GM12878 (cell line): ENCODE measurements around the gene DPP3. TPM values are rescaled to one million over a fixed set of nuclear protein-coding genes. Genes with fewer than 3 reads are reported as not detected.

Experiments
- ATAC-seq: fragments of 200-7000 bp; cut with Tn5 transposase; 3 replicates; pipeline ENCODE4 v1.9.1; 2020; ENCODE audit warnings: mild to moderate bottlenecking, moderate library complexity
- BruUV-seq: library from RNA; stranded (reverse); fragments of 400-500 nt; replicated peaks from 2 replicates; lab custom pipeline; 2021; lab: Mats Ljungman, UMichigan
- CTCF ChIA-PET: fragments of 300-600 bp; sonication (Branson Sonifier 250); formaldehyde crosslinking; extraction: SDS; loops from one replicate; lab custom pipeline; 2021; ENCODE audit warnings: inconsistent platforms; lab: Yijun Ruan, JAX
- POLR2A ChIA-PET: fragments of 350-600 bp; formaldehyde crosslinking; extraction: SDS; loops from one replicate; lab custom pipeline; 2021; ENCODE audit warnings: inconsistent platforms; lab: Charles Lee
- RAD21 ChIA-PET: fragments of 300-600 bp; sonication (Branson Sonifier 250); formaldehyde crosslinking; loops from one replicate; lab custom pipeline; 2023; ENCODE audit warnings: antibody characterized with exemption; ENCODE audit not compliant: unreplicated experiment; lab: Charles Lee
- SMC1A ChIA-PET: fragments of 300-600 bp; sonication (Branson Sonifier 250); formaldehyde crosslinking; loops from one replicate; lab custom pipeline; 2023; ENCODE audit not compliant: unreplicated experiment, uncharacterized antibody; lab: Charles Lee
- DNase-seq: peaks from one replicate; pipeline ENCODE4 v3.0.0-alpha.2; 2011; ENCODE audit warnings: low read depth, low spot score
- FAIRE-seq: peaks from 3 replicates; lab custom pipeline; 2011; peaks lifted over from hg19 to GRCh38; lab: Jason Lieb, UNC
- H2AFZ ChIP-seq: 2 replicates; pipeline ENCODE4 v1.6.0; 2011; ENCODE audit warnings: low read depth, low read length, control low read depth; ENCODE audit not compliant: control insufficient read depth
- H3K27ac ChIP-seq: 2 replicates; pipeline ENCODE4 v1.5.1; 2011; ENCODE audit warnings: control low read depth; ENCODE audit not compliant: control insufficient read depth, insufficient read depth
- H3K27me3 ChIP-seq, 2 experiments: replicated peaks in 1 of 2; 2 replicates each; pipeline versions ENCODE4 v1.6.0 to v1.6.1; 2011; ENCODE audit warnings: low read length in 1 of 2; ENCODE audit not compliant: control insufficient read depth in 2 of 2, insufficient read depth in 2 of 2
- H3K36me3 ChIP-seq, 2 experiments: 2 replicates each; pipeline ENCODE4 v1.5.1; 2011; ENCODE audit warnings: low read length in 1 of 2; ENCODE audit not compliant: control insufficient read depth in 2 of 2, insufficient read depth in 2 of 2
- H3K4me1 ChIP-seq: 2 replicates; pipeline ENCODE4 v1.6.1; 2011; ENCODE audit warnings: mild to moderate bottlenecking, low read length, moderate library complexity, mixed read lengths; ENCODE audit not compliant: control insufficient read depth, insufficient read depth
- H3K4me2 ChIP-seq: 2 replicates; pipeline ENCODE4 v1.6.0; 2011; ENCODE audit warnings: control low read depth; ENCODE audit not compliant: control insufficient read depth, insufficient read depth
- H3K4me3 ChIP-seq: fragments of 200-600 bp; sonication (generic); 2 replicates; pipeline ENCODE4 v1.5.1; 2016
- H3K79me2 ChIP-seq: 2 replicates; pipeline ENCODE4 v1.6.0; 2011; ENCODE audit warnings: low read length; ENCODE audit not compliant: control insufficient read depth, insufficient read depth
- H3K9ac ChIP-seq: 2 replicates; pipeline ENCODE4 v1.8.0; 2011; ENCODE audit warnings: low read length, control low read depth, mixed read lengths; ENCODE audit not compliant: control insufficient read depth, insufficient read depth
- H3K9me3 ChIP-seq: replicated peaks from 3 replicates; pipeline ENCODE4 v1.5.1; 2011; ENCODE audit warnings: mild to moderate bottlenecking, low read length; ENCODE audit not compliant: control insufficient read depth, insufficient read depth
- H4K20me1 ChIP-seq: 2 replicates; pipeline ENCODE4 v1.6.0; 2011; ENCODE audit not compliant: control insufficient read depth, insufficient read depth
- ATF2 ChIP-seq: IDR thresholded peaks from 2 replicates; pipeline ENCODE4 v1.6.1; 2012; ENCODE audit warnings: low read length, inconsistent platforms
- IRF5 ChIP-seq: fragments of 450-650 bp; IDR thresholded peaks from 2 replicates; pipeline ENCODE4 v1.6.1; 2017; ENCODE audit warnings: borderline replicate concordance
- MTA2 ChIP-seq: fragments of 450-650 bp; IDR thresholded peaks from 2 replicates; pipeline ENCODE4 v1.6.1; 2016; ENCODE audit warnings: low read depth, mild to moderate bottlenecking, moderate library complexity
- MXI1 ChIP-seq: fragments of 150-350 bp; IDR thresholded peaks from 2 replicates; pipeline ENCODE4 v1.6.1; 2011; ENCODE audit warnings: low read depth, mild to moderate bottlenecking, inconsistent platforms, low read length, improper control_type of control experiment
- MYC ChIP-seq: IDR thresholded peaks from 2 replicates; pipeline ENCODE4 v1.6.1; 2011; ENCODE audit warnings: mild to moderate bottlenecking, low read length, moderate library complexity, inconsistent platforms; ENCODE audit not compliant: insufficient read depth, insufficient replicate concordance, insufficient read length, severe bottlenecking
- PAX8 ChIP-seq: fragments of 450-650 bp; IDR thresholded peaks from 2 replicates; pipeline ENCODE4 v1.6.1; 2017; ENCODE audit warnings: mild to moderate bottlenecking, moderate library complexity
- WGBS: methylation state at CpG from one replicate; pipeline ENCODE4 v1.1.6; 2016; ENCODE audit warnings: low lambda C conversion rate; ENCODE audit not compliant: insufficient replicate concordance, insufficient coverage; ENCODE audit errors: missing lambda C conversion rate; 5-methylcytosine and 5-hydroxymethylcytosine counted together
- in situ Hi-C: fragments of 300-500 bp; cut with MboI; formaldehyde crosslinking; loops from 9 replicates; pipeline ENCODE4 v1.14.3; 2018; ENCODE audit warnings: mixed read lengths
- intact Hi-C: fragments of 100-400 bp; cut with micrococcal nuclease; formaldehyde crosslinking; loops from one replicate; pipeline ENCODE4 v1.14.2; 2022; ENCODE audit not compliant: unreplicated experiment
- polyA plus RNA-seq, 11 experiments: library from polyadenylated mRNA; depleted of rRNA in 4 of 11; unstranded in 6 of 11; stranded (reverse) in 5 of 11; fragments of >200 nt; fragmentation: Nextera tagmentation in 4 of 11; fragmentation: Illumina TruSeq in 1 of 11; extraction: Ambion mirVana in 4 of 11; extraction: Trizol in 1 of 11; gene quantifications; 1 replicate in 1 of 11; 2 replicates in 10 of 11; pipeline versions ENCODE4 v1.2.1 to v1.2.3, GENCODE V29; 2011 to 2016; ENCODE audit warnings: inconsistent platforms in 2 of 11, missing spikeins in 2 of 11, low read depth in 1 of 11
- total RNA-seq, 4 experiments: library from RNA; depleted of rRNA in 3 of 4; stranded (reverse); fragments of >200 nt in 3 of 4; fragmentation: Illumina TruSeq in 1 of 4; extraction: Trizol in 1 of 4; gene quantifications; 2 replicates each; pipeline versions ENCODE4 v1.2.1 to v1.2.3, GENCODE V29; 2013 to 2021

The DPP3 gene
- total and polyA plus RNA-seq, 10 of the 15 experiments (the other 5 are each of a cell fraction or from before 2014, with no cell fraction given) = 6.0 to 117 (median 78.1) TPM

- BruUV-seq = no TSS peak
- FAIRE-seq (no peak), DNase-seq (no peak), ATAC-seq (no peak)
- Histone ChIP-seq H3K4me1 (no peaks in the 10 kb centered on the region), H3K4me2 (no peak overlapping the region), H3K4me3 (no peak overlapping the region), H3K27ac (no peak overlapping the region), H2AFZ (no peak overlapping the region), H4K20me1 (no peaks in the 10 kb centered on the region), H3K36me3 (no peaks in the 10 kb centered on the region), H3K9me3 (no peaks in the 10 kb centered on the region), H3K79me2 (peaks cover 12% of the 10 kb centered on the region), H3K9ac (no peak overlapping the region), H3K27me3 (no peaks in the 10 kb centered on the region)
- 93% methylated on average over 39 of the region's 44 CpGs for WGBS
- in situ Hi-C loops = no loop called here
- no peak for TF ChIP-seq MTA2
- TF ChIP-seq MXI1 = no peak
- no peak for TF ChIP-seq PAX8
- TF ChIP-seq MYC = no peak
- TF ChIP-seq IRF5 = no peak
- no peak for TF ChIP-seq ATF2
- ChIA-PET SMC1A (no interaction called here), RAD21 (no interaction called here), CTCF (no interaction called here), POLR2A (no interaction called here)
- intact Hi-C loops = no loop called here
Observed at GRCh38 chr11:66475349-66476172, 4.7 kb upstream of the DPP3 start.
